Smooth muscle cell (in vitro differentiated cells): ENCODE data around the gene TMEM233. TPM values are rescaled to one million over a fixed set of nuclear protein-coding genes. Genes with fewer than 3 reads are reported as not detected.

Experiments used
- DNase-seq: peaks from one replicate; lab custom pipeline; 2025; ENCODE audit not compliant: unreplicated experiment; lab: John Stamatoyannopoulos, UW
- H2AFZ ChIP-seq: fragments of 200-600 bp; sonication (generic); 2 replicates; pipeline ENCODE4 v1.6.0; 2016; ENCODE audit warnings: antibody characterized with exemption, low read depth, mild to moderate bottlenecking
- H3F3A ChIP-seq: fragments of 200-600 bp; sonication (generic); 2 replicates; pipeline ENCODE4 v1.6.0; 2017; ENCODE audit warnings: antibody characterized with exemption, low read depth
- H3K27ac ChIP-seq: fragments of 200-600 bp; sonication (generic); 2 replicates; pipeline ENCODE4 v1.5.1; 2016; ENCODE audit warnings: low read depth, mild to moderate bottlenecking
- H3K27me3 ChIP-seq: fragments of 200-600 bp; sonication (generic); 2 replicates; pipeline ENCODE4 v1.6.1; 2016; ENCODE audit warnings: low read depth, mild to moderate bottlenecking
- H3K36me3 ChIP-seq: fragments of 200-600 bp; sonication (generic); 2 replicates; pipeline ENCODE4 v1.5.1; 2016; ENCODE audit warnings: low read depth
- H3K4me1 ChIP-seq: fragments of 200-600 bp; sonication (generic); 2 replicates; pipeline ENCODE4 v1.5.1; 2016; ENCODE audit warnings: low read depth
- H3K4me2 ChIP-seq: fragments of 200-600 bp; sonication (generic); 2 replicates; pipeline ENCODE4 v1.6.0; 2016; ENCODE audit warnings: mild to moderate bottlenecking
- H3K4me3 ChIP-seq: fragments of 200-600 bp; sonication (generic); 2 replicates; pipeline ENCODE4 v1.5.1; 2016; ENCODE audit warnings: mild to moderate bottlenecking
- H3K79me2 ChIP-seq: fragments of 200-600 bp; sonication (generic); 2 replicates; pipeline ENCODE4 v1.6.0; 2016; ENCODE audit warnings: low read depth, mild to moderate bottlenecking
- H3K9ac ChIP-seq: fragments of 200-600 bp; sonication (generic); 2 replicates; pipeline ENCODE4 v1.6.0; 2016; ENCODE audit warnings: low read depth
- H3K9me3 ChIP-seq: fragments of 200-600 bp; sonication (generic); replicated peaks from 2 replicates; pipeline ENCODE4 v1.5.1; 2016; ENCODE audit warnings: low read depth
- H4K20me1 ChIP-seq: fragments of 200-600 bp; sonication (generic); 2 replicates; pipeline ENCODE4 v1.6.0; 2016; ENCODE audit warnings: low read depth
- CTCF ChIP-seq: fragments of 200-600 bp; sonication (generic); IDR thresholded peaks from 2 replicates; pipeline ENCODE4 v1.5.1; 2017; ENCODE audit warnings: borderline replicate concordance, mild to moderate bottlenecking, antibody characterized with exemption; ENCODE audit not compliant: insufficient read depth, poor library complexity, severe bottlenecking
- WGBS: methylation state at CpG from one replicate; pipeline ENCODE4 v1.1.7; 2016; ENCODE audit warnings: low lambda C conversion rate; 5-methylcytosine and 5-hydroxymethylcytosine counted together
- polyA plus RNA-seq: library from polyadenylated mRNA; unstranded; fragments of >200 nt; fragmentation: Nextera tagmentation; extraction: Ambion mirVana; gene quantifications from 2 replicates; pipeline ENCODE4 v1.2.1, GENCODE V29; 2016
- total RNA-seq: library from RNA; depleted of rRNA; stranded (reverse); fragments of >200 nt; gene quantifications from 2 replicates; pipeline ENCODE4 v1.2.3, GENCODE V29; 2014

TMEM233 gene
- total and polyA plus RNA-seq, 2 experiments from 2014 or later = not detected

- no peak for DNase-seq
- H3K27ac ChIP-seq = no peak overlapping the region
- no peaks in the 10 kb centered on the region for H3K36me3 ChIP-seq
- peaks cover 2% of the 10 kb centered on the region for H3K27me3 ChIP-seq
- 33% methylated on average over 9 of the region's 9 CpGs for WGBS
- peaks cover 11% of the 10 kb centered on the region for H3K4me1 ChIP-seq
- no peak overlapping the region for H3K9ac ChIP-seq
- H3K4me3 ChIP-seq = peak overlapping the region; percentile 96
- no peak for TF ChIP-seq CTCF
- no peaks in the 10 kb centered on the region for H3K9me3 ChIP-seq
- H3K79me2 ChIP-seq = peaks cover 7% of the 10 kb centered on the region
- H2AFZ ChIP-seq = peak overlapping the region; percentile 99
- peaks cover 7% of the 10 kb centered on the region for H3F3A ChIP-seq
- peaks cover 20% of the 10 kb centered on the region for H4K20me1 ChIP-seq
- H3K4me2 ChIP-seq = peak overlapping the region; percentile 98
Observed at GRCh38 chr12:119666900-119667576, 73.5 kb downstream of the TMEM233 start.

GRCh38 chr12:119667577-119668323 lies 74.2 kb downstream of the TMEM233 start, which contains the start of gene PRKAB1:
PRKAB1 (plus strand) TSS chr12:119668133; CDS start chr12:119668245, 112 bp downstream.
- peak within 1 kb of the TSS; percentile 96 for H3K4me3 ChIP-seq
- peak within 1 kb of the TSS; percentile 98 for H3K4me2 ChIP-seq
- peak; percentile 72 for DNase-seq
- under 1% methylated on average over 69 of the region's 69 CpGs for WGBS
- H3K4me1 ChIP-seq = peaks cover 11% of the 10 kb centered on the region
- no peaks in the 10 kb centered on the region for H3K9me3 ChIP-seq
- H3K36me3 ChIP-seq = no peaks in the 10 kb centered on the region
- H3K27ac ChIP-seq = peak within 1 kb of the TSS; percentile 59
- H3K27me3 ChIP-seq = no peaks in the 10 kb centered on the region
- TF ChIP-seq CTCF = peak; percentile 89
- H2AFZ ChIP-seq = peak within 1 kb of the TSS; percentile 99
- H3F3A ChIP-seq = peaks cover 7% of the 10 kb centered on the region
- peaks cover 27% of the 10 kb centered on the region for H4K20me1 ChIP-seq
- peaks cover 7% of the 10 kb centered on the region for H3K79me2 ChIP-seq
- H3K9ac ChIP-seq = peak within 1 kb of the TSS; percentile 89

GRCh38 chr12:119668324-119668841 lies 74.8 kb downstream of the TMEM233 start:
- no peak for DNase-seq
- peaks cover 7% of the 10 kb centered on the region for H3F3A ChIP-seq
- H3K4me1 ChIP-seq = peaks cover 11% of the 10 kb centered on the region
- H4K20me1 ChIP-seq = peaks cover 27% of the 10 kb centered on the region
- peak overlapping the region; percentile 59 for H3K27ac ChIP-seq
- no peaks in the 10 kb centered on the region for H3K9me3 ChIP-seq
- peak overlapping the region; percentile 96 for H3K4me3 ChIP-seq
- no peak for TF ChIP-seq CTCF
- H3K9ac ChIP-seq = peak overlapping the region; percentile 89
- H3K79me2 ChIP-seq = peaks cover 7% of the 10 kb centered on the region
- H3K4me2 ChIP-seq = peak overlapping the region; percentile 98
- WGBS = 8% methylated on average over 14 of the region's 14 CpGs
- H2AFZ ChIP-seq = peak overlapping the region; percentile 99
- no peaks in the 10 kb centered on the region for H3K36me3 ChIP-seq
- H3K27me3 ChIP-seq = no peaks in the 10 kb centered on the region
